GM18519 (cell line): ENCODE measurements around the gene KRT23.

Experiments
- ATAC-seq: cut with Tn5 transposase; IDR thresholded peaks from one replicate; pipeline ENCODE4 v1.9.1; 2021; ENCODE audit warnings: mild to moderate bottlenecking, moderate library complexity; ENCODE audit not compliant: unreplicated experiment, low FRiP score

The KRT23 gene

DNA sequence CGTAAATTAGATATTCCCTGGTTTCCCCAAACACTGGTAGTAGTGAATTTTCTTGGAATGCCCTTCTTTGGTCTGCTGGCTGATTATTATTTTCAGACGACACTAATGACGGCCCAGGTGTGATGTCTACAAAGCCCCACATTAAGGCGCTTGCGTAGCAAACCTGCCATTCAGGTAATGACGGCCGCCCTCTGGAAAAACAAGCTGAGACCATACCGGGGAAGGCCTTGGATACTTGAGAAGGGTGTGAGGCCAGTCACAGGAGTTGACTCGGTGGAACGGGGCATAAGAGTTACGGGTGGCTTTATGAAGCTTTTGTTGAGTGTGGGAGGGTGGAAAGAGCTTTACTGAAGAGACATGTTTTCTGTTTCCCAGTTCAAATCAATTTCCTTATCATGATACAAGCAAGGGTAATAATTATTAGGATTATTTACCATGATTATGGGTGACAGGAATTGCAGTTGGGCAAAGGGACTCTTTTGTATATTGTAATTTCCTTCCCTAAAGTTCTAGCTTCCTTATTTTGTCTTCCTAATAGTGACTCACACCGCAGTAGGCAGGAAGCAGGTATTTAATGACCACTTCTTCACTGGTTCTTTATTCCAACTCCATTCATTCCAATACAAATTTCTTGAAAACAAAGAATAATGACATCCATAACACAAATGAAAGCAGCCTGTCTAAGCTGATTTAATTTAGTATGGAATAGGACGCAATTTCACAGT lies 24.8 kb downstream of the KRT23 start:
- no peak for ATAC-seq

DNA sequence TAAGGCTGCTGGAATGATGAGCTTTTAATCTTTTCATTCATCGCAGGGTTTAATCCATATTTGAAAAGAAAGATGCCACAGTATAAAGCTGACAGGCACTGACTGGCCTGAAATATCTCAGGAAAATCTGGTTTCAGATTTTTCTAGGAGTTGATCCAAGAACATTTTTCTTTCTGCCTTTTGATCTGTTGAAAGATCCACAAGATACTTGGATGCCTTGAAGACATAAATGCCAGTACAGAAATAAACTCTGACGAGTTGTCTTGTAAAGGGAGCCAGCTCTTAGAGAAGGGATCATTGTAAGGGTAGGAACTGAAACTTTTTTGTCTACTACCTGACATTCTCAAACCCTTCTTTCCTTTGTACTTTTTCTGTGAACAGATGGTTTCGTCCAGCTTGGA lies 27.0 kb downstream of the KRT23 start:
- no peak for ATAC-seq

DNA sequence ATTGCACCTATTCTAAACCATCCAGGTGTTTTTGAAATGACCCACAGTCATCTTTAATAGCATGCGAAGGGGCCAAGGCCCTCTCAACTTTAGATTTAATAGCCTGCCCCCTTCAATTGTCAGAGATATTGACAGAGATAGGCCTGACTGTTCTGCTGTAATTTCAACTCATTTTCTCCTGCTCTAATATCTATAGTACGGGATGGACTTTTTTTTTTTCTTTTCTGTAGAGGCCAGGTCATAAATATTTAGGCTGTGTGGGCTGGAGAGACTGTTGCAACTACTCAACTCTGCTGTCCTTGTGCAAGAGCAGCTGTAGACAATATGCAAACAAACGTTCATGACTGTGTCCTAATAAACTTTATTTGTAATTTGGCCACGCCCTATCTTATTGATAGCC lies 27.7 kb downstream of the KRT23 start:
- no peak for ATAC-seq

DNA sequence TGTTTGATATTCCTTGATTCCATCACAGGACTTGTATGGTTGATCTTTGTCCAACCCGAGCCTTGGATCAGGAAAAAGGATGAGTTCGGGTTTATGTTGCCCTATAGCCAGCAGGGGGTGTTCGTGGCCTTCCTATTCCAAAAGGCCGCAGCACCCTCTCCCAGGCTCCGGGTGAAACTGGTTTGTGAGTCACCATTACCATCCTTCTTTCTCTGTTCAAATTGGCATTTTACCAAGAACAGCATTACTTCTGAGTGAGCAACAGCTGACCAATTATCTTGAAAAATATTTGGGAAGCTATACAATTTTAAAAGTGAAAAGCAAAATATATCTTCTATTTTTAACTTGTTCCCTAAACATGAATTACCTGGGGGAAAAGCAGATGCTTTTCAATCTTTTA lies 28.1 kb downstream of the KRT23 start:
- ATAC-seq = no peak

DNA sequence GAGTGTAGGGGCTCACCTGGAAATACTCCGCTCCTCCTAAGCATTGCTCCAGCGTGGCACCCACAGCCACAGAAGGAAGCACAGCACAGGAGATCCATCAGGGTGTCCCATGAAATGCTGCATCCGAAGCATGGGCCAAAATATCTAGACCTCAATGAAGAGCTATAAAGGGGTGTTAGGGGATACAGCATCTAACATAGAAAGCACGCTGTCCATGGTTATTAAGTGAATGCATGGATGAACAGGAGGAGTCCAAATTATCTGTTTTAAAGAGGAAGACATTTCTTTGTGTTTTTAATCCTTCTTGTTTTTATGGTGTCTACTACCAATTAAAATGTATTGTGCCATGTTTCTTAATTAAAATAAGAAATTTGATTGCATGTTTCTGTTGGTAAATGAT lies 30.8 kb downstream of the KRT23 start:
- no peak for ATAC-seq

DNA sequence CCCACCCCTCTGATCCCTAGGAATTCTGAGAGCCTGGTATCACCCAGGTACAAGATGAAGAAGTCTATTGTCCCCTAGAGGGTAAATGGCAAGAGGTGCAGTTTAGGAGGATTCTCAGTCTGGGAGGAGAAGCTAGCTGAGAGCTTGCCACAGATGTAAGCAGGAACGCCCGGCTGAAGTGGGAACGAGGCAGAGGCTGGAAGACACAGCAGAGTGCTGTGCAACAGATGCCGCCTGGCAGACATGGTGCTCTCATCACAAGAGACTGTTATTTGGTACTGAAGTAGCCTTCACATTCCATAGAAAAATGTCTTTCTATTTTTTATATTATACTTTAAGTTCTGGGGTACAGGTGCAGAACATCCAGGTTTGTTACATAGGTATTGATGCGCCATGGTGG lies 32.1 kb downstream of the KRT23 start:
- ATAC-seq = no peak

DNA sequence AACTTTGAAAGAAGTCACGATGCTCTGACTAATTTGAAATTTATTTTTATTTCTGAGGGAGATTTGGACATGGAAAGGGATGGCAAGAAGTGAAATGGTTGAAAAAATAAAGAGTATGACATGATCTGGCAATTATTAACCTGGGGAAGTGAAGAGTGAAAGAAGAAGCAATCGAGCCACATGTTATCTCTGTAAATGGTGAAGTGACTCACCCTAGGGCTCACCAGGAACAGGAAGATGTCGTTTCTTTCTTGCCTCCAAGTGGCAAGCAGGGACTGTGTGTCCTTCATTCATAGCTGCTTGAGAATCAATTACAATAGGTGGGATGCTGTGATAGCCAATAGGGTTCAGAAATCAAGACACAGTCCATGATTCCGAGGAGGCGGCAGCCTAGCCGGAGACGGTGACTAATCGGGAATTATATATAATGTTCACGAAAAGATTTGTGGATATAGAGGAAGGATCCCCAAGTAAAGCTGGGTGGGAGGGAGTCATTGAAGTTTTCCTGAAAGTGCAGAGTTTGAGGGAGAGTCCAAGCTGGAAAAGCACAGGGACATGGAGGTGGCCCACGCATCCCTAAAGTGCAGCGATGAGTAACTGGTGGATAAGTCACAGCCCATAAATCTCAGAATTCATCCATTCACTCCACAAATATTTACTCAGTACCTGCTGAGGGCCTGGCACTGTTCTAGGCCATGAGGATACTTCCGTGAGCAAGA lies 34.2 kb downstream of the KRT23 start:
- no peak for ATAC-seq

DNA sequence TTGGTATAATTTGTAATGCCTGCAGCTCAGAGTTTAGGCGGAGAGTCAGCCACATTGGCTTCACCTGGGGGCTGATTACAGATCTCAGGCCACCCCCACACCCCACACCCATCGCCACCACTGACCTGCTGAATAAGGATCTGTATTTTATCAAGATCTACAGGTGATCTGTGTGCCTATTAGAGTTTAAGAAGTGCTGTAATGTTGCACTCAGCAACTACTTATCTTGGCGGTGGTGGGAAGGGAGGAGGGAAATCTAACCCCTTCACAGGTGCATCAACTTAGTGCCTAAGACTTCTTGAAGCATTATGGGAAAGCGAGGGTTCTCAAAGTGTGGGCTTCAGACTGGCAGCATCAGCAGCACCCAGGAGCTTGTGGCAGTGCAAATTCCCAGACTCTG lies 34.9 kb downstream of the KRT23 start:
- ATAC-seq = no peak

DNA sequence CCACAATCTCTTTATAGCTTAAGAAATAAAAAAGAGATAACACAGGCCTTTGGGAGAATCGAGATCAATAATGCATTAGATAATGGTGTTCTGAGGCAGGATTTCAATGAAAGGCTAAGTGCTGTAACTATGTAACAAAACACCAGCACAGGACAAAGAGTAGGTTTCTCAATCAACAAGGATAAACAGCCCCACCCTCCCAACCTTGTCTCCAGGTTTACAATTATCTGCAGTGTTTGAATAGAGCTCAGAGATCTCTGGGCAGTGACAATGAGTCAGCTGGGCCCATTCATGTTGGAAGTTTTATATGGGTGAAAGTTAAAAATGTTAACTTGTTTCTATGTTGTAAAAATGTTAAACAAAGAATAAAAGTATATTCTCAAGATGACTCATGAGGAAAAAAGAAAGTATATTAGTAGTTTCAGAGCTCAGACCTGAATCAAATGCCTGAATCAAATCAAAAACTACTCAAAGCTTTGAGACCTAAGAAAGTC lies 35.4 kb downstream of the KRT23 start:
- ATAC-seq = no peak

DNA sequence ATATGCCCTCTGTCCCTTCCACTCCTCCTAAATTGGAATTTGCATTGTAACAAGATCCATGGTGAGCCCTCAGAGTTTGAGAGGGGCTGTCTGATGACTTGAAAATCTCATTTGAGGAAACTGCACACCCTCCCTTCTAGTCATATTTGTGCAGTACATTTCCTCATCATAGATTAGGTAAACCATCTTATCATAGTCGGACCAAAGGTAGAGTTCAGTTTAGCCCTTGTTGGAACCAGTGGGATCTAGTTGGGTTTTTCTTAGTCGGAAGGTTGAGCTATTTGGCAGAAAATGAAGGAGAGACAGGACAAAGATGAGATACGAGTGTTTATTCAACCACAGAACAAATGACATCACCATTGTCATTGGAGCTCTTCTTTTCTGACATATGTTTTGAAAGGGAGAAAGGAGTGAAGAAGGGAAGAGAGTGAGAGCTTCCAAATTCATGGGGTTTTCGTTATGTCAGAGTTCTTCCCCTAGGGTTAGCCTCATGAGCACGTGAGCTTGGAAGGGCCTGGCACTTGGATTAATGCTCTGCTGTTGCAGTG lies 36.6 kb downstream of the KRT23 start:
- no peak for ATAC-seq

DNA sequence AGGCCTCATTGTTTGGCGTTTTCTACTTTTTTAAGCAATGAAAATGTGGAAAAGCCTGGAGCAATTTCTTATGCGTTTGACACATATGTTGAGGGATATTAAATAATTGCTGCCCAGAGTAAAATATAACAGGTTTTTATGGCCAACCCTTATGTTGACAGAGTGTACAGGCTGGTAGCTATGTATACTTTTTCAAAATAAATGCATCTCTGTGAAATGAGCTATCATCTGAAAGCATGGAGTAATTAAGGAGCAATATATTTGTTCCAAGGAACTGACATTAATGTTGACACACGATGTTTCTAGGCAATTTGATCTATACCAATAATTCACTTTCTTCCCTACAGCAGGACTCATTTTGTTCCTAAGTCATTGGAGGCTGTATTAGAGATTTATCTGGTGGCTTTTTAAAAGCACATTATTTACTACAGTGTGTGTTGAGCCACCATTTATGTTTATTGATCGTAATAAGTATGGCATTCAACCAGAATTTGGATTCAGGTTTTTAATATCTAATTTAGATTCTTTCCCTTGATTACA lies 40.5 kb downstream of the KRT23 start:
- no peak for ATAC-seq

DNA sequence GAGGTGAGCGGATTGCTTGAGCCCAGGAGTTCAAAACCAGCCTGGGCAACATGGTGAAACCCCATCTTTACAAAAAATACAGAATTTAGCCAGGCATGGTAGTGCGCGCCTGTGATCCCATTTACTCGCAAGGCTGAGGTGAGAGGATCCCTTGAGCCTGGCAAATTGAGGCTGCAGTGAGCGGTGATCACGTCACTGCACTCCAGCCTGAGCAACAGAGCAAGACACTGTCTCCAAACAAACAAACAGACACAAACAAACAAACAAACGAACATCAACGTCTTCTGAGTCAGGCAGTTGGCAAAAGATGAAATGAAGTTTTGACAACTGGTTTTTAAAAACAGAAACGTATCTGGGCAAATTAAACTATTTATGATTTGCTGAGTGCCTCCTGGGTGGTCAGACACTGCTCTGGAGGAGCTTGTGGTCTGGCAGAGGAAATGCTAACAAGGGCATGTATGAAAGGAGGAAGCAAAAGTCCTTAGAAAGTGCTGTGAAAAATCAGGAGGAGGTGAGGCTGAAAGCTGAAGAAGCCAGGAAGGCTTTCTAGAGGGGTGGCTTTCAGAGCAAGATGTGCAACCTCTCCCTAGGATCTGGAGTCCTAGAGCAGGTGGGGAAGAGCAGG lies 42.2 kb downstream of the KRT23 start:
- ATAC-seq = no peak

DNA sequence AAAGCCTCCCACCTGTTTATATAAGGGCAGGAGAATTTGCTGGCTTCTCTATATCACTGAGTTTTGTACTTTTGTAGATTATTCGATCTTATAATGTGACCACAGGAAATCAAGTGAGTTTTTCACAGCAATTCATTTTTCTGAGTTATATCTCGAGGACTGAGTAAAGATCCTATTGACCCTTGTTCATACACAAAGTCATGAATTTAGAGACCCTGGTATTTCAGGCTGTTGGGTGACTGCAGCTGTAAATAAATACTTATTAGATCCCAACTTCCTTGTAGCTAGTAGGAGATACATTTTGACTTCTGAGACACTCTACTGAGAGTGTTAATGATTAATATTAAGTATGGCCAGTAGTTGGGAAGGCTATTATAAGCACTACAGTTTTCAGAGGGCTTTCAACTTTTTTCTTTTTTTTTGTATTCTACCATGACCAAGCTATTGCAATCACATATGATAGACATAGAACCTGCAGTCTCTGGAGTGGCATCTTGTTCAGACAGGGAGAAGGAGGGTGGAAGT lies 49.2 kb downstream of the KRT23 start:
- ATAC-seq = no peak

DNA sequence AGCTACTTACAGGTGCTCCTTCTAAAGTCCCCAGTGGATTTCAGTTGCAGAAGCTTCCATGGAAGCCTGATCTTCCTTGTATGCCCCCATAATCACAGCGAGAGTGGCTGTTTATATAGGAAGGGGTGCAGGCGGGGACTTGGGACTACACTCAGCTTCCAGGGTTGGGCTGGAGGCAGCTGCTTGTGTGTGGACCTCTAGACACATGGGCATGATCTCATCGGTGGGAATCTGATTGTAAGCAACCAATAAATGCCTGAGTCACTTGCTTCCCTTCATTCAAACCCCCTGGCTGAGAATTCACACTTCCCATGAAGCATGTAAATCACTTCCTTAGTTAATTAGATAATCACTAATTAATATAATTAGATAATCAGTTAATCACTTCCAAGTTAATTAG lies 51.4 kb downstream of the KRT23 start:
- ATAC-seq = no peak

DNA sequence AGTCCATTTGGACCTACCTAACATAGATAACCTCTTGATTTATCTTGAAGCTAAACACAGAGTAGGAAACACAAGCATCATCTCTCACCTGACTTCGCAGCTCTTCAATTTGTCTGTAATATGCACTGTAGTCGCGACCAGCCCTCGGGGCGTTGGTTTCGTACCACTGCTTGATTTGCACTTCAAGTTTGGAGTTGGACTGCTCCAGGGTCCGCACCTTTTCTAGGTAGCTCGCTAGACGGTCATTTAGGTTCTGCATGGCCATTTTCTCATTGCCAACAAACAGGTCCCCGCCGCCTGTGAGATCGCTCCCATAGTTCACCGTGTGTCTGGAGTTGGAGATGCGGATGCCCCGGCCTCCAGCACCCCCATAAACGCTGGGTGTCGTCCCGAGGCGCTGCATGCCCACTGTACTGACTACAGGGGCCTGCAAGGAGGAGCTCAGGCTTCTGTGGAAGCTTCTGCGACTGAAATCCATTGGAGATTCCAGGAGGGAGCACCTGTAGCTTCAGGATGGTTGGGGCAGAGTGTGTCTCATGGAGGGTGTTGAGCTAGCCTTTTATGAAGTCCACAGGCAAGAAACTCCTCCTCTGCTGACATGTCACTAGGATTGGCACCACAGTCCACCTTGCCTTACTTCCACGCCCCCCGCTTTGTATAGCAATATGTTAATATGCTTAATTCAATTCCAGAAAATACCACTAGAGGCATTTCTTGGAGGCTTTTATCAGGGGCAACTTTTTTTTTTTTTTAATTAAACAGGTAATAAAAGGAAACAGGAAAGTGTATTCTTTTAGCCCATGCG lies 52.5 kb downstream of the KRT23 start, which contains the start of gene KRT20:
Gene KRT20, minus strand, starts transcription at position 535 of the 805 bp plus-strand sequence. Its CDS starts 57 bp downstream, at position 478.
- ATAC-seq = no peak

DNA sequence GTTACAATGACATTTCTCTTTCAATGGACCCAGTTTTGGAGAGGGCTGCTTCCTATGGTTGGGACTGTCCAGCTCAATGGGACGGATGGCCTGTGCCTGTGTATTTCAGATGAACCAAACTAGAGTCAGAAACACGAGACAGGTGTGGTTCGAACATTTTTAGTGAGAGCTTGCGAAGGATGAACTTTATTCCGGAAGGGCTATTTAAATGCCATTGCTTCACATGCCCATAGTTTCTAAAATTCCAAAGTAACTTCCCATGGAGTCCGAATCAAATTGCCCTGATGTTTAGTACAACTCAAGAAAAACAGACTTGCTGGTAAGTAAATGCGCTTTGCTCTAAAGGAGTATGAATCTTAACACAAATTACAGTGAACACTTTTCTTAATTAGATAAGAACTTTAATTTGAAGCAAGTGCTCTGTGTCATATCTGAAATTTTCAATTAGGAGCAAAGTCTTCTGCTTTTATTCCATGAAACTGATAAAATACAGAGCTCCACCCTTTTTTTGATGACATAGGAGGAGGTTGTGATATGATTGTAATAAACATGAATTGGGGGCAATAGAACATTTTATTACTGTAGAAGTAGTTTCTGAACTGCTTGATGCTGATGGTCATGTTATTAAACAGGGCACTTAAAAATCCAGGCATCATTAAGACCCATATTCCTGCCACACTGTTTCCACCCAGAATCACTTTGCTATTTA lies 53.7 kb downstream of the KRT23 start:
- ATAC-seq = no peak

DNA sequence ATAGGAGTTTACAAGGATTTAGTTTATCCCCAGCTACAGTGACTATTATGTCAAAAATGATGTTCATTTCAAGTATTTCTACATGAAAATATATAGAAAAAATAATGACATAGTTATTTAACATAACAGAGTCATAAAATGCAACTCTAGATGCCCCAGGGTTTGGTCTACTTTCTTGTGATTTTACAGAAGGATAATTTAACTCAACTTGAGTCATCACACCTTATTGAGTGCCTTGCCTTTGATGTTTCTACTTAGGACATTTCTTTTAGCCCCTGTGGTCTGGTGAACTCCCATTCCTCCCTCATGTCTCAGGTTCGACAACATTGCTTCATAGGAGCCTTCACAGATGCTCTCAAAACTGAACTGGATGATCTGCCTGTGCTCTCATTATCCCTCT lies 54.4 kb downstream of the KRT23 start:
- ATAC-seq = no peak

DNA sequence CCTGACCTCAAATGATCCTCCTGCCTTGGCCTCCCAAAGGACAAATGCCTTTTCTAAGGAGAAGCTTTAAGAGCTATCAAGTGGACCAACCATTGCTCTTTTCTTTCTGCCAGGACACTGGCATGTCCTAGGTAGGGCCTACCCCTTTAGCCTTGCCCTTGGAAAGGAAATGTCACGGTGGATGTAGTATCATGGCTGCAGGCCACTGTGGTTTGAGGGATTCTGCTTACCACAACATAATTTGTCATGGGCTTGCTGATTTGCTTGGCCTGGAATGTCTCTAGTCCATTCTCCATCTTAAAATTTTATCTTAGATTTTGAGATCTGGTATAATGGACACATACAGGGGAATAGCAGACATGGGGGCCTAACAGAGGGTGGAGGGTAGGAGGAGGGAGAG lies 58.4 kb downstream of the KRT23 start:
- ATAC-seq = no peak

DNA sequence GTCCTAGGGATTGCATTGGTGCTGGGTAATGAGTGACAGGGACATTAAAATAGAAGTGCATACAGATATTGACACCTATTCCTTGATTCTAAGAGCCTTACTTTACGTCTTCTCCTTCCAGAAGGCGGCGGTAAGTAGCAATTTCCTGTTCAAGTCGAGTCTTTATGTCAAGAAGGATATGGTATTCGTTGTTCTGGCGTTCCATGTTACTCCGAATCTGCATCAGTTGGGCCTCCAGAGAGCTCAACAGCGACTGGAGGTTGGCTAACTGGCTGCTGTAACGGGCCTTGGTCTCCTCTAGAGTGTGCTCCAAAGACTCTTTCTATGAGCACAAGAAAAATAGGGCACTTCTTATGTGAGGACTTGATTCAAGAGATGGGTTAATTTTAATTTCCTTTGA lies 59.4 kb downstream of the KRT23 start:
- no peak for ATAC-seq
